Activated effector memory CD4-positive, alpha-beta T cell treated with anti-CD3 and anti-CD28 coated beads, Interleukin-2, amount 50 U/mL, for 16 hours (primary cell): ENCODE results near the gene ZNF302.
A peak's percentile ranks its signal among the peaks of the same experiment; 100 is the strongest.

ENCODE experiments used
- DNase-seq: peaks from one replicate; pipeline ENCODE4 v3.0.0-alpha.2; 2020

ZNF302 gene

DNA sequence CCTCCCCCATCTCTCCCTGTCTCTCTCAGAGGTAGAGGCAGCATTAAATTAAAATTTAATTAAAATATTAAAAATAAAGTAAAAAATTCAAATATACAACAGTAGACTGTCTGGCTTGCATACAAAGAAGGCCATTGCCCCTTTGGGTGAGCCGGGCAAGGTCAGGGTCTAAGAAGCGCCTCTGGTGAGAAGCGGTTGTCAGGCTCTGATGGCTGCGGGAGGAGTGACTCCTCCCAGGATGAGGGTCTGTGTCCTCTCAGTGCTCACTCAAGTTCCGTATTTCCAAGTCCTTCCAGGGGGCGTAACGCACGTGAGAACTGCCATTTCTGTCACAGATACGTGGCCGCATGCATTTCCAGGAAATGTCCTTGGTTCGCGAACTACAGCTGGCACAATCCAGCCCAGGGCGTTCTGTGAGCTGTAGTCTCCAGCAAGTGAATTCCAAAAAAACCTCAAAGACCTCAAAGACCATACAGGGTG lies 55.8 kb downstream of the ZNF302 start:
- DNase-seq: no peak

DNA sequence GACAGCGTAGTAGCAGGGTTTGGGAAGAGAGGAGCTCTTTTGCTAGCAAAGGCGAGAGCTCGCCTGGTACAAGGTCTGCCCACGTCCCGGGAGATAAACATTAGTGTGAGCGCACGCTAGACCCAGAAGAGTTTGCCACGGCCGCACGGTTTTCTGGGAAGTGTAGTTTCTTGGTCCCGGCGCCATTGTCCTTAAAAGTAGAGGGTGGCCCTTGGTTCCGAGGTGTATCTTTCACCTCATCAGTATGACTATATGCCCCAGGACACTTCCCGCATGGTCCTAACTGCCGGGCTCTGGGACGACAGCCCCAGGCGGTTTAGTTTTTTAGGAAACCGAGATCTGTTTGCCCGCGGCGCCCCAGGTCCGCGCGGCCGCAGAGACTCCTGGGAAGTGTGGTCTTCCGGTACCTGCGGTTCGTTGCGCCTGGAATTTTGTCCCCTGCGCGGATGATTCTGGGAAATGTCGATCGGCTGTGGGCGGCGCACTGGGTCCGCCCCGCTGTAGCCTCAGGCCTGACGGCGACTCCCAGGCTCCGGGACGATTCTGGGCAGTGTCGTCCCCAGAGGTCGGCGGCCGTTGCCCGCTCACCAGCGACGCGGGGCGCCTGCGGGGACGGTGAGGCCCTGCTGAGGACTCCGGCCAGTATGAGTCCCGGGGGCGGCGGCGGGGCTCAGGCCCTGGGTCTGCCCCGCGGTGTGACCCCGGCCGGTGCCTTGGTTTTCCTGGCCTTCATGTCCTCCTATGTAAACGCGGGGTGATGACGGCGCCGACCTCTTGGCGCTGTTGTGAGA lies 56.5 kb downstream of the ZNF302 start, which contains the start of gene ZNF181:
ZNF181 (plus strand) TSS at position 498 of the 791 bp plus-strand sequence. CDS start 795 bp downstream, outside the sequence.
- peak; percentile 92 for DNase-seq

- no peak for DNase-seq
These were observed 57.1 kb downstream of the ZNF302 start for GRCh38 chr19:34734537-34735103.
